ENCODE data around the gene DROSHA.

DNA sequence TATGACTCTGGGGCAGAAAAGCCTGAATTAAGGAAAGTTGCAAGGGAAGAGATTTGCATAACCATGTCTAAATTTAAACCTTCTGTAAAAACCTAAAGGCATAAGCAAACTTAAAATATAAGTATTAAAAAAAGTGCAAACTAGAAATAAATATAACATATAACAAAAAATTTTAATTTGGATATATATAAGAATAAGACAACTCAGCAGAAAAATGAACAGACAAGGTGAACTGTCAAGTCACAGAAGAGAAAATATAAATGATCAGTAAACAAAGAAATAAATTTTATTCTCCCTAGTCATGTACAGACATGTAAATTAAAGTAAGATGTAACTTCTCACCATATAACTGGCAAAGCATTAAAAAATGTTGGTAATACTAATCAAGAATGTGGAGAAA is 37.2 kb upstream of the DROSHA start:
- no peak for TF ChIP-seq CTCF (IDR thresholded peaks at IDR 0.05 in 2 of 3, conservative IDR thresholded peaks at IDR 0.05 in 1 of 3; ENCODE audit: borderline replicate concordance in 1 of 3, insufficient read depth in 1 of 3, low read depth in 2 of 3, low read length in 2 of 3)
- TF ChIP-seq RAD21 (IDR thresholded peaks at IDR 0.05; ENCODE audit: low read depth): no peak
- TF ChIP-seq ZNF274 (IDR thresholded peaks at IDR 0.05; ENCODE audit: low read depth, low read length): no peak
- no peak for TF ChIP-seq FOSL1 (IDR thresholded peaks at IDR 0.05; ENCODE audit: low read depth)
- no peak for TF ChIP-seq ZFX (IDR thresholded peaks at IDR 0.05)
- no peak for TF ChIP-seq POLR2A (IDR thresholded peaks at IDR 0.05; ENCODE audit: borderline replicate concordance, extremely low read depth, insufficient read depth, insufficient read length)
- no peak for TF ChIP-seq POLR2AphosphoS5 (IDR thresholded peaks at IDR 0.05; ENCODE audit: low read depth, low read length)
- TF ChIP-seq, protein P1, sequence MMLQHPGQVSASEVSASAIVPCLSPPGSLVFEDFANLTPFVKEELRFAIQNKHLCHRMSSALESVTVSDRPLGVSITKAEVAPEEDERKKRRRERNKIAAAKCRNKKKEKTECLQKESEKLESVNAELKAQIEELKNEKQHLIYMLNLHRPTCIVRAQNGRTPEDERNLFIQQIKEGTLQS (IDR thresholded peaks at IDR 0.05): no peak
- TF ChIP-seq YY1 (IDR thresholded peaks at IDR 0.05; ENCODE audit: extremely low read depth, insufficient replicate concordance, low read depth, low read length): no peak
- no peak for TF ChIP-seq EZH2phosphoT487 (IDR thresholded peaks at IDR 0.05; ENCODE audit: borderline replicate concordance)
- TF ChIP-seq, protein P2, sequence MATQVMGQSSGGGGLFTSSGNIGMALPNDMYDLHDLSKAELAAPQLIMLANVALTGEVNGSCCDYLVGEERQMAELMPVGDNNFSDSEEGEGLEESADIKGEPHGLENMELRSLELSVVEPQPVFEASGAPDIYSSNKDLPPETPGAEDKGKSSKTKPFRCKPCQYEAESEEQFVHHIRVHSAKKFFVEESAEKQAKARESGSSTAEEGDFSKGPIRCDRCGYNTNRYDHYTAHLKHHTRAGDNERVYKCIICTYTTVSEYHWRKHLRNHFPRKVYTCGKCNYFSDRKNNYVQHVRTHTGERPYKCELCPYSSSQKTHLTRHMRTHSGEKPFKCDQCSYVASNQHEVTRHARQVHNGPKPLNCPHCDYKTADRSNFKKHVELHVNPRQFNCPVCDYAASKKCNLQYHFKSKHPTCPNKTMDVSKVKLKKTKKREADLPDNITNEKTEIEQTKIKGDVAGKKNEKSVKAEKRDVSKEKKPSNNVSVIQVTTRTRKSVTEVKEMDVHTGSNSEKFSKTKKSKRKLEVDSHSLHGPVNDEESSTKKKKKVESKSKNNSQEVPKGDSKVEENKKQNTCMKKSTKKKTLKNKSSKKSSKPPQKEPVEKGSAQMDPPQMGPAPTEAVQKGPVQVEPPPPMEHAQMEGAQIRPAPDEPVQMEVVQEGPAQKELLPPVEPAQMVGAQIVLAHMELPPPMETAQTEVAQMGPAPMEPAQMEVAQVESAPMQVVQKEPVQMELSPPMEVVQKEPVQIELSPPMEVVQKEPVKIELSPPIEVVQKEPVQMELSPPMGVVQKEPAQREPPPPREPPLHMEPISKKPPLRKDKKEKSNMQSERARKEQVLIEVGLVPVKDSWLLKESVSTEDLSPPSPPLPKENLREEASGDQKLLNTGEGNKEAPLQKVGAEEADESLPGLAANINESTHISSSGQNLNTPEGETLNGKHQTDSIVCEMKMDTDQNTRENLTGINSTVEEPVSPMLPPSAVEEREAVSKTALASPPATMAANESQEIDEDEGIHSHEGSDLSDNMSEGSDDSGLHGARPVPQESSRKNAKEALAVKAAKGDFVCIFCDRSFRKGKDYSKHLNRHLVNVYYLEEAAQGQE (IDR thresholded peaks at IDR 0.05; ENCODE audit: low read depth): no peak
